Measurements from ENCODE around the gene CRYBG1.

DNA sequence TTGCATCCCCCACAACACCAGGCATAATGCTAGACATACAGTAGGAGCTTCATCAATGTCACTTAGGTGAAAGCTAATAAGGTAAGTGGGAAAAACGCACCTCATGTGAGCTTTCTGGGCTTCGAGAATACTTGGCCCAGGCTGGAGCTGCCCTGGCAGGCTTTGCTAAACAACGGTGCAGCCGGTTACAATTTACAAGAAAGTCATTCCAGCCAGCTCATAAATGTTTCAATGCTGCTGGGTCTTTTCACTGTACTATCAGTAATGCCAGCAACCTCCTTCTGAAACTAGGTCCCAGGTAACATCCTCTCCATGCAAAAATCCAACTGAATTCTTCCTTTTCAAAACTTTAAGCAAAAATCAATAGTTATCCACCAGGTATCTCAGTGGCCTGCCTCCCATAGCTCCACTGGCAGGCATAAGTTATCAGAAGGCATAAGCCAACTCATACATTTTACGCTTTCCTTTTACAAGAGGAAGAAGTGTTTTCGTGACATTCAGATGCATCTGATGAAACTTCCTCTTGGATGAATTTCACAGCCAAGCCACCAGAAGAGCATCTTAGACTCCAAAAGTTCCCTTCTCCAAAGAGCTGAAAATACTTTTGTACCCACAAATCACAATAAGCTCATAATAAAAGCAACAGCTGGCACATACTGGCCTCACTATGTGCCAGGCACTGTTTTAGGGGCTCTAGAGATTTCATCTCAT lies 212.5 kb downstream of the CRYBG1 start:
- TF ChIP-seq SRF (IDR thresholded peaks at IDR 0.05; ENCODE audit: low read depth) = no peak
- no peak for TF ChIP-seq CTCF (IDR thresholded peaks at IDR 0.05 in 2 of 3, conservative IDR thresholded peaks at IDR 0.05 in 1 of 3; ENCODE audit: borderline replicate concordance in 1 of 3, insufficient read depth in 1 of 3, low read depth in 2 of 3, low read length in 2 of 3)

Measured in HCT116 (cell line).